HCT116 (cell line): Measurements from ENCODE around the gene AP3B1.

Source experiments
- EZH2 ChIP-seq: fragments of 200-600 bp; sonication (generic); IDR thresholded peaks from 2 replicates; pipeline ENCODE4 v1.6.1; 2017; ENCODE audit warnings: antibody characterized with exemption, mixed run types
- EZH2phosphoT487 ChIP-seq: fragments of 200-600 bp; IDR thresholded peaks from 2 replicates; pipeline ENCODE4 v1.6.1; 2018; ENCODE audit warnings: antibody characterized with exemption, borderline replicate concordance
- FOSL1 ChIP-seq: IDR thresholded peaks from 2 replicates; pipeline ENCODE4 v1.6.1; 2012; ENCODE audit warnings: low read depth
- JUND ChIP-seq: IDR thresholded peaks from 2 replicates; pipeline ENCODE4 v1.6.1; 2012
- POLR2A ChIP-seq: IDR thresholded peaks from 2 replicates; pipeline ENCODE4 v1.7.0; 2011; ENCODE audit warnings: borderline replicate concordance; ENCODE audit not compliant: insufficient read depth, insufficient read length; ENCODE audit errors: extremely low read depth
- POLR2AphosphoS5 ChIP-seq: IDR thresholded peaks from 2 replicates; pipeline ENCODE4 v1.6.1; 2011; ENCODE audit warnings: mild to moderate bottlenecking, low read depth, low read length, moderate library complexity
- RAD21 ChIP-seq: IDR thresholded peaks from 2 replicates; pipeline ENCODE4 v1.6.1; 2012; ENCODE audit warnings: low read depth, mild to moderate bottlenecking
- SP1 ChIP-seq: IDR thresholded peaks from 2 replicates; pipeline ENCODE4 v1.6.1; 2012; ENCODE audit warnings: low read depth
- SRF ChIP-seq: IDR thresholded peaks from 2 replicates; pipeline ENCODE4 v1.6.1; 2012; ENCODE audit warnings: low read depth
- TF ChIP-seq, protein P1 (sequence below): IDR thresholded peaks from 2 replicates; pipeline ENCODE4 v1.6.1; 2012; ENCODE audit warnings: low read depth
- TF ChIP-seq, protein P2 (sequence below), 3 experiments: fragments of 200-600 bp in 1 of 3; sonication (generic) in 1 of 3; IDR thresholded peaks in 2 of 3; conservative IDR thresholded peaks in 1 of 3; 2 replicates each; pipeline ENCODE4 v1.5.1; 2012 to 2017; ENCODE audit warnings: low read depth in 2 of 3, low read length in 2 of 3, antibody characterized with exemption in 1 of 3, borderline replicate concordance in 1 of 3, control low read depth in 1 of 3, mild to moderate bottlenecking in 1 of 3, mixed read lengths in 1 of 3, mixed run types in 1 of 3, moderate library complexity in 1 of 3; ENCODE audit not compliant: insufficient read depth in 1 of 3

DNA sequence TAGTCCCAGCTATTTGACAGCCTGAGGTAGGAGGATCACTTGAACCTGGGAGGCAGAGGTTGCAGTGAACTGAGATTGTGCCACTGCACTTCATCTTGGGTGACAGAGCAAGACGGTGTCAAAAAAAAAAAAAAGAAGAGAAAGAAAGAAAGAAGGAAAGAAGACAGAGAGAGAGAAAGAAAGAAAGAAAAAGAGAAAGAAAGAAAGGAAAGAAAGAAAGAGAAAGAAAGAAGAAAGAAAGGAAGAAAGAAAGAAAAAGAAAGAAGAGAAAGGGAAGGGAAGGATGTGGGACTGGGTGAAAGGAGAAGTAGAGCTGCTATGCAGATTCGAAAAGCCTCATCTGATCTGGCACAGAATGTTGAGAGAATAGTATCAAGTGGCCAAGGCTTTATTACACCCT lies 42.2 kb upstream of the AP3B1 start:
- TF ChIP-seq SRF: no peak
- TF ChIP-seq, protein P1, sequence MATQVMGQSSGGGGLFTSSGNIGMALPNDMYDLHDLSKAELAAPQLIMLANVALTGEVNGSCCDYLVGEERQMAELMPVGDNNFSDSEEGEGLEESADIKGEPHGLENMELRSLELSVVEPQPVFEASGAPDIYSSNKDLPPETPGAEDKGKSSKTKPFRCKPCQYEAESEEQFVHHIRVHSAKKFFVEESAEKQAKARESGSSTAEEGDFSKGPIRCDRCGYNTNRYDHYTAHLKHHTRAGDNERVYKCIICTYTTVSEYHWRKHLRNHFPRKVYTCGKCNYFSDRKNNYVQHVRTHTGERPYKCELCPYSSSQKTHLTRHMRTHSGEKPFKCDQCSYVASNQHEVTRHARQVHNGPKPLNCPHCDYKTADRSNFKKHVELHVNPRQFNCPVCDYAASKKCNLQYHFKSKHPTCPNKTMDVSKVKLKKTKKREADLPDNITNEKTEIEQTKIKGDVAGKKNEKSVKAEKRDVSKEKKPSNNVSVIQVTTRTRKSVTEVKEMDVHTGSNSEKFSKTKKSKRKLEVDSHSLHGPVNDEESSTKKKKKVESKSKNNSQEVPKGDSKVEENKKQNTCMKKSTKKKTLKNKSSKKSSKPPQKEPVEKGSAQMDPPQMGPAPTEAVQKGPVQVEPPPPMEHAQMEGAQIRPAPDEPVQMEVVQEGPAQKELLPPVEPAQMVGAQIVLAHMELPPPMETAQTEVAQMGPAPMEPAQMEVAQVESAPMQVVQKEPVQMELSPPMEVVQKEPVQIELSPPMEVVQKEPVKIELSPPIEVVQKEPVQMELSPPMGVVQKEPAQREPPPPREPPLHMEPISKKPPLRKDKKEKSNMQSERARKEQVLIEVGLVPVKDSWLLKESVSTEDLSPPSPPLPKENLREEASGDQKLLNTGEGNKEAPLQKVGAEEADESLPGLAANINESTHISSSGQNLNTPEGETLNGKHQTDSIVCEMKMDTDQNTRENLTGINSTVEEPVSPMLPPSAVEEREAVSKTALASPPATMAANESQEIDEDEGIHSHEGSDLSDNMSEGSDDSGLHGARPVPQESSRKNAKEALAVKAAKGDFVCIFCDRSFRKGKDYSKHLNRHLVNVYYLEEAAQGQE: no peak
- no peak for TF ChIP-seq JUND
- TF ChIP-seq, protein P2, sequence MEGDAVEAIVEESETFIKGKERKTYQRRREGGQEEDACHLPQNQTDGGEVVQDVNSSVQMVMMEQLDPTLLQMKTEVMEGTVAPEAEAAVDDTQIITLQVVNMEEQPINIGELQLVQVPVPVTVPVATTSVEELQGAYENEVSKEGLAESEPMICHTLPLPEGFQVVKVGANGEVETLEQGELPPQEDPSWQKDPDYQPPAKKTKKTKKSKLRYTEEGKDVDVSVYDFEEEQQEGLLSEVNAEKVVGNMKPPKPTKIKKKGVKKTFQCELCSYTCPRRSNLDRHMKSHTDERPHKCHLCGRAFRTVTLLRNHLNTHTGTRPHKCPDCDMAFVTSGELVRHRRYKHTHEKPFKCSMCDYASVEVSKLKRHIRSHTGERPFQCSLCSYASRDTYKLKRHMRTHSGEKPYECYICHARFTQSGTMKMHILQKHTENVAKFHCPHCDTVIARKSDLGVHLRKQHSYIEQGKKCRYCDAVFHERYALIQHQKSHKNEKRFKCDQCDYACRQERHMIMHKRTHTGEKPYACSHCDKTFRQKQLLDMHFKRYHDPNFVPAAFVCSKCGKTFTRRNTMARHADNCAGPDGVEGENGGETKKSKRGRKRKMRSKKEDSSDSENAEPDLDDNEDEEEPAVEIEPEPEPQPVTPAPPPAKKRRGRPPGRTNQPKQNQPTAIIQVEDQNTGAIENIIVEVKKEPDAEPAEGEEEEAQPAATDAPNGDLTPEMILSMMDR (IDR thresholded peaks at IDR 0.05 in 2 of 3, conservative IDR thresholded peaks at IDR 0.05 in 1 of 3; ENCODE audit: borderline replicate concordance in 1 of 3, insufficient read depth in 1 of 3, low read depth in 2 of 3, low read length in 2 of 3): no peak
- no peak for TF ChIP-seq POLR2A
- no peak for TF ChIP-seq RAD21
- no peak for TF ChIP-seq POLR2AphosphoS5
- no peak for TF ChIP-seq EZH2phosphoT487
- no peak for TF ChIP-seq EZH2
- TF ChIP-seq SP1: no peak
- no peak for TF ChIP-seq FOSL1
